ENCODE data around the gene UBR4.

DNA sequence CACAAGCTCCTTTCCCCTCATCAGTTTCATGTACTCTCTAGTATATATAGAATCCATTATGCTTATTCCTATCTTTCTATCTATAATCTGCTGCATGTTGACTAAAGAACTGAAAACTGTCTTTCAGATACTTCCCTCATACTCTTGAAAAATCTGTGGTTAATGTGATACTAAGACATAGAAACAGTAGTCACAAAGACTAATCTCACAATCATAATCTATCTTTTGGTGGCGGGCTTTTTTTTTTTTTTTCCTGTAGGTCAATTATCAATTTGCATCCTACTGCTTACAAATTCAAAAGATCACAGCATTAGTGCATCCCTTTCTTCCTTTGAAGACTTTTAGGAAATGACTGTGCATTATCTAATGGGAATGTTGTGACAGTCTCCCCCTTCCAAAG lies 4.7 kb downstream of the UBR4 start:
- no peak for TF ChIP-seq EGR1 (IDR thresholded peaks at IDR 0.05; ENCODE audit: borderline replicate concordance in 1 of 2, low read depth in 2 of 2, low read length in 2 of 2)
- TF ChIP-seq, protein P1, sequence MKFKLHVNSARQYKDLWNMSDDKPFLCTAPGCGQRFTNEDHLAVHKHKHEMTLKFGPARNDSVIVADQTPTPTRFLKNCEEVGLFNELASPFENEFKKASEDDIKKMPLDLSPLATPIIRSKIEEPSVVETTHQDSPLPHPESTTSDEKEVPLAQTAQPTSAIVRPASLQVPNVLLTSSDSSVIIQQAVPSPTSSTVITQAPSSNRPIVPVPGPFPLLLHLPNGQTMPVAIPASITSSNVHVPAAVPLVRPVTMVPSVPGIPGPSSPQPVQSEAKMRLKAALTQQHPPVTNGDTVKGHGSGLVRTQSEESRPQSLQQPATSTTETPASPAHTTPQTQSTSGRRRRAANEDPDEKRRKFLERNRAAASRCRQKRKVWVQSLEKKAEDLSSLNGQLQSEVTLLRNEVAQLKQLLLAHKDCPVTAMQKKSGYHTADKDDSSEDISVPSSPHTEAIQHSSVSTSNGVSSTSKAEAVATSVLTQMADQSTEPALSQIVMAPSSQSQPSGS (IDR thresholded peaks at IDR 0.05; ENCODE audit: low read length), result no peak

Data from GM12878 (cell line).